H1 (cell line): ENCODE measurements around the gene EXD3. TPM values are rescaled to one million over a fixed set of nuclear protein-coding genes. Genes with fewer than 3 reads are reported as not detected.

Experiments
- CTCF ChIA-PET: fragments of 300-600 bp; sonication (Branson Sonifier 250); formaldehyde crosslinking; loops from one replicate; lab custom pipeline; 2021; ENCODE audit not compliant: partially characterized antibody; lab: Charles Lee
- POLR2A ChIA-PET: fragments of 300-600 bp; sonication (Branson Sonifier 250); formaldehyde crosslinking; loops from one replicate; lab custom pipeline; 2021; ENCODE audit warnings: inconsistent platforms; ENCODE audit not compliant: partially characterized antibody; lab: Charles Lee
- DNase-seq, 2 experiments: peaks; one replicate each; pipeline versions ENCODE4 v3.0.0 to v3.0.0-alpha.2; 2010 to 2022; ENCODE audit warnings: low spot score in 2 of 2, low read depth in 1 of 2, mixed read lengths in 1 of 2
- FAIRE-seq: peaks from 2 replicates; lab custom pipeline; 2011; peaks lifted over from hg19 to GRCh38; lab: Jason Lieb, UNC
- H2AFZ ChIP-seq: 2 replicates; pipeline ENCODE4 v1.8.1; 2012; ENCODE audit warnings: low read length, inconsistent platforms
- H2AK5ac ChIP-seq: 2 replicates; pipeline ENCODE4 v1.6.1; 2013; ENCODE audit warnings: low read depth, low read length
- H2BK120ac ChIP-seq: replicated peaks from 2 replicates; pipeline ENCODE3; 2013; ENCODE audit warnings: low read depth, low read length, inconsistent platforms
- H2BK12ac ChIP-seq: 2 replicates; pipeline ENCODE4 v1.6.1; 2013; ENCODE audit warnings: low read depth, low read length
- H2BK15ac ChIP-seq: 2 replicates; pipeline ENCODE4 v1.6.1; 2013; ENCODE audit warnings: low read length
- H2BK20ac ChIP-seq: 2 replicates; pipeline ENCODE4 v1.6.1; 2013; ENCODE audit warnings: low read length
- H2BK5ac ChIP-seq: 2 replicates; pipeline ENCODE4 v1.6.1; 2013; ENCODE audit warnings: low read depth, low read length
- H3K14ac ChIP-seq: 2 replicates; pipeline ENCODE4 v1.6.1; 2013; ENCODE audit warnings: inconsistent platforms; ENCODE audit not compliant: insufficient read length
- H3K18ac ChIP-seq: 2 replicates; pipeline ENCODE4 v1.6.1; 2013; ENCODE audit warnings: low read length; ENCODE audit errors: extremely low read depth
- H3K23ac ChIP-seq: 2 replicates; pipeline ENCODE4 v1.6.1; 2013; ENCODE audit warnings: inconsistent platforms; ENCODE audit not compliant: insufficient read length
- H3K23me2 ChIP-seq: 2 replicates; pipeline ENCODE4 v1.6.1; 2013; ENCODE audit warnings: low read depth, low read length
- H3K27ac ChIP-seq: 2 replicates; pipeline ENCODE4 v1.6.1; 2011; ENCODE audit warnings: low read depth, low read length, inconsistent platforms
- H3K27me3 ChIP-seq, 4 experiments: replicated peaks in 1 of 4; 1 replicate in 1 of 4; 2 replicates in 3 of 4; pipeline versions ENCODE4 v1.6.1 to v1.8.1; 2011 to 2013; ENCODE audit warnings: low read length in 3 of 4, mild to moderate bottlenecking in 3 of 4, inconsistent platforms in 2 of 4, mixed read lengths in 2 of 4, moderate library complexity in 1 of 4; ENCODE audit not compliant: control insufficient read depth in 3 of 4, insufficient read depth in 3 of 4; ENCODE audit errors: extremely low read depth in 1 of 4
- H3K36me3 ChIP-seq, 4 experiments: 2 replicates each; pipeline versions ENCODE4 v1.6.1 to v1.8.1; 2011 to 2013; ENCODE audit warnings: mild to moderate bottlenecking in 4 of 4, low read length in 3 of 4, moderate library complexity in 2 of 4, control low read depth in 1 of 4, inconsistent platforms in 1 of 4; ENCODE audit not compliant: insufficient read depth in 4 of 4, control insufficient read depth in 2 of 4
- H3K4ac ChIP-seq: replicated peaks from 2 replicates; pipeline ENCODE3; 2013; ENCODE audit warnings: low read length, low read depth, mixed read lengths, inconsistent platforms; ENCODE audit not compliant: insufficient read length
- H3K4me1 ChIP-seq, 4 experiments: replicated peaks in 1 of 4; 1 replicate in 1 of 4; 2 replicates in 3 of 4; pipeline versions ENCODE4 v1.6.1 to v1.8.1; 2011 to 2013; ENCODE audit warnings: low read length in 3 of 4, inconsistent platforms in 2 of 4, mixed read lengths in 1 of 4; ENCODE audit not compliant: insufficient read depth in 4 of 4, control insufficient read depth in 3 of 4
- H3K4me2 ChIP-seq, 2 experiments: 2 replicates each; pipeline versions ENCODE4 v1.6.1 to v1.8.1; 2011 to 2013; ENCODE audit warnings: low read depth in 2 of 2, low read length in 2 of 2, control low read depth in 1 of 2, inconsistent platforms in 1 of 2, mild to moderate bottlenecking in 1 of 2; ENCODE audit not compliant: insufficient read depth in 1 of 2
- H3K4me3 ChIP-seq, 4 experiments: fragments of 200-600, 300-600 bp in 1 of 4; sonication (generic), shearing (Covaris generic), sonication (Bioruptor Twin) in 1 of 4; 2 replicates each; pipeline versions ENCODE4 v1.5.1 to v1.8.1; 2011 to 2016; ENCODE audit warnings: low read length in 4 of 4, low read depth in 3 of 4, control low read depth in 2 of 4, inconsistent platforms in 2 of 4, mild to moderate bottlenecking in 2 of 4, mixed read lengths in 1 of 4, moderate library complexity in 1 of 4; ENCODE audit not compliant: insufficient read depth in 2 of 4; ENCODE audit errors: extremely low read depth in 1 of 4
- H3K56ac ChIP-seq: replicated peaks from 2 replicates; pipeline ENCODE3; 2013; ENCODE audit warnings: low read depth, mild to moderate bottlenecking, mixed read lengths, low read length, inconsistent platforms; ENCODE audit not compliant: insufficient read length
- H3K79me1 ChIP-seq: 2 replicates; pipeline ENCODE4 v1.6.1; 2013; ENCODE audit warnings: low read depth, low read length, control low read depth
- H3K79me2 ChIP-seq, 2 experiments: 2 replicates each; pipeline versions ENCODE4 v1.6.1 to v1.8.1; 2012 to 2013; ENCODE audit warnings: low read length in 2 of 2, mild to moderate bottlenecking in 2 of 2, inconsistent platforms in 1 of 2; ENCODE audit not compliant: insufficient read depth in 2 of 2, control insufficient read depth in 1 of 2
- H3K9ac ChIP-seq, 4 experiments: replicated peaks in 1 of 4; 1 replicate in 1 of 4; 2 replicates in 3 of 4; pipeline versions ENCODE4 v1.6.1 to v1.8.1; 2011 to 2013; ENCODE audit warnings: low read depth in 3 of 4, low read length in 3 of 4, control low read depth in 2 of 4, mild to moderate bottlenecking in 2 of 4, moderate library complexity in 2 of 4, inconsistent platforms in 1 of 4; ENCODE audit errors: extremely low read depth in 1 of 4
- H3K9me3 ChIP-seq, 2 experiments: 2 replicates each; pipeline versions ENCODE4 v1.6.1 to v1.8.1; 2012 to 2013; ENCODE audit warnings: mild to moderate bottlenecking in 2 of 2, moderate library complexity in 2 of 2, control low read depth in 1 of 2, inconsistent platforms in 1 of 2, low read depth in 1 of 2, low read length in 1 of 2, mixed read lengths in 1 of 2; ENCODE audit not compliant: insufficient read depth in 2 of 2
- H4K20me1 ChIP-seq, 2 experiments: replicated peaks in 1 of 2; 2 replicates each; pipeline versions ENCODE3 to v1.8.1; 2011 to 2013; ENCODE audit warnings: inconsistent platforms in 2 of 2, low read length in 2 of 2, mild to moderate bottlenecking in 1 of 2; ENCODE audit not compliant: insufficient read depth in 2 of 2, control insufficient read depth in 1 of 2
- H4K5ac ChIP-seq: 2 replicates; pipeline ENCODE4 v1.6.1; 2013; ENCODE audit warnings: low read length, low read depth, mixed read lengths, inconsistent platforms; ENCODE audit not compliant: insufficient read length
- H4K8ac ChIP-seq: 2 replicates; pipeline ENCODE4 v1.8.0; 2013; ENCODE audit warnings: mild to moderate bottlenecking, moderate library complexity, low read length, inconsistent platforms; ENCODE audit not compliant: insufficient read depth; ENCODE audit errors: extremely low read depth
- H4K91ac ChIP-seq: replicated peaks from 2 replicates; pipeline ENCODE3; 2013; ENCODE audit warnings: low read length, mixed read lengths, inconsistent platforms; ENCODE audit not compliant: insufficient read length
- BACH1 ChIP-seq: IDR thresholded peaks from 2 replicates; pipeline ENCODE4 v1.6.1; 2012; ENCODE audit warnings: low read length, improper control_type of control experiment
- CBX8 ChIP-seq: fragments of 300-800, 300-1000 bp; sonication (generic); IDR thresholded peaks from 2 replicates; pipeline ENCODE4 v1.7.1; 2016; ENCODE audit warnings: low read depth, low read length, borderline replicate concordance
- HDAC6 ChIP-seq: IDR thresholded peaks from one replicate; pipeline ENCODE4 v1.7.1; 2012; ENCODE audit warnings: low read depth, mild to moderate bottlenecking, inconsistent platforms, low read length, moderate library complexity
- KDM5A ChIP-seq: fragments of 200-600 bp; IDR thresholded peaks from 2 replicates; pipeline ENCODE4 v1.7.1; 2012; ENCODE audit warnings: mild to moderate bottlenecking, low read length, inconsistent platforms, mixed read lengths
- NRF1 ChIP-seq: IDR thresholded peaks from 2 replicates; pipeline ENCODE4 v1.6.1; 2011; ENCODE audit warnings: mild to moderate bottlenecking, low read depth, low read length, improper control_type of control experiment
- PHF8 ChIP-seq: fragments of 200-600 bp; sonication (generic); conservative IDR thresholded peaks from 2 replicates; pipeline ENCODE4 v1.7.1; 2012; ENCODE audit warnings: low read depth, mild to moderate bottlenecking, inconsistent platforms, low read length, moderate library complexity
- POLR2AphosphoS5 ChIP-seq: IDR thresholded peaks from 2 replicates; pipeline ENCODE4 v1.6.1; 2011; ENCODE audit warnings: low read depth, low read length
- RBBP5 ChIP-seq: IDR thresholded peaks from 2 replicates; pipeline ENCODE4 v1.7.1; 2012; ENCODE audit warnings: low read depth, mild to moderate bottlenecking, inconsistent platforms, low read length, moderate library complexity, borderline replicate concordance
- SAP30 ChIP-seq: fragments of 300-600 bp; sonication (generic); IDR thresholded peaks from 2 replicates; pipeline ENCODE4 v1.7.1; 2012; ENCODE audit warnings: low read length, moderate library complexity, mild to moderate bottlenecking, inconsistent platforms; ENCODE audit not compliant: insufficient read depth, insufficient replicate concordance
- SIX5 ChIP-seq: IDR thresholded peaks from 2 replicates; pipeline ENCODE4 v1.6.1; 2011; ENCODE audit warnings: mild to moderate bottlenecking, low read depth, low read length
- SP1 ChIP-seq: IDR thresholded peaks from 2 replicates; pipeline ENCODE4 v1.6.1; 2011; ENCODE audit warnings: low read depth, low read length
- SP4 ChIP-seq: IDR thresholded peaks from 2 replicates; pipeline ENCODE4 v1.6.1; 2012; ENCODE audit warnings: low read length, inconsistent platforms
- TAF1 ChIP-seq: IDR thresholded peaks from 2 replicates; pipeline ENCODE4 v1.6.1; 2011; ENCODE audit warnings: mild to moderate bottlenecking, low read depth, low read length
- TBP ChIP-seq: IDR thresholded peaks from 2 replicates; pipeline ENCODE4 v1.6.1; 2011; ENCODE audit warnings: low read depth, low read length, improper control_type of control experiment
- WGBS, 2 experiments: shearing (Covaris generic) in 1 of 2; methylation state at CpG; one replicate each; pipeline versions ENCODE4 v1.1.6 to v1.1.7; 2013 to 2015; ENCODE audit warnings: low lambda C conversion rate in 2 of 2, mixed read lengths in 2 of 2, inconsistent platforms in 1 of 2, low coverage in 1 of 2, missing lambda C conversion rate in 1 of 2; ENCODE audit not compliant: insufficient replicate concordance in 2 of 2, insufficient coverage in 1 of 2, insufficient read length in 1 of 2; ENCODE audit errors: extremely low coverage in 1 of 2, missing lambda C conversion rate in 1 of 2; 5-methylcytosine and 5-hydroxymethylcytosine counted together
- polyA plus RNA-seq, 7 experiments: library from polyadenylated mRNA; depleted of rRNA in 3 of 7; stranded (reverse) in 5 of 7; unstranded in 2 of 7; fragments of >200 nt in 5 of 7; fragments of 200-250 nt in 2 of 7; gene quantifications; 1 replicate in 5 of 7; 2 replicates in 1 of 7; 4 replicates in 1 of 7; pipeline versions ENCODE4 v1.2.1 to v1.2.3, GENCODE V29; 2011 to 2013; ENCODE audit warnings: missing spikeins in 2 of 7, mixed read lengths in 2 of 7
- total RNA-seq: library from RNA; stranded (reverse); fragmentation: NEBNext Ultra II Directional; extraction: Animal tissue kit (Norgen Biotek cat#: 25700); gene quantifications from 2 replicates; pipeline ENCODE4 v1.2.1, GENCODE V29; 2021

Gene EXD3
- total and polyA plus RNA-seq, 2 of the 8 experiments (the other 6 are each of a cell fraction or from before 2014, with no cell fraction given), result 7.2 to 9.4 TPM

DNA sequence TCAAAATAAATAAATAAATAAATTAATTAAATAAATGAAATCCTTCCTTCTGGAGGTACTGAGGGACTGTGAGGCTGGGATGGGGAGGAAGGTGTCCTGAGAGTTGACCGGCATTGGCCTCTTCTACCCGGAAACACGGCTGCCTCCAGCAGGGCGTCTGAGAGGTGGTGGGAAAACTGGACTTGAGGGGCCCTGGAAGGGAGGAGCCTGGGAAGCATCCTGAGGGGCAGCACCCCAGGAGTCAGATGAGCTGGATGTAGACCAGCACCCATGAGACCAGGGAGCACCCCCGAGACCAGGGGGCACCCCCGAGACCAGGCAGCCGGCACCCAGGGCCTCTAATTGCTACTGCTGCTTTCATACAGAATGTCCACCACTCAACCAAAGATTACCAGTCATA lies 44.9 kb upstream of the EXD3 start:
- TF ChIP-seq NRF1 (no peak), CBX8 (no peak), PHF8 (no peak), SAP30 (no peak), SIX5 (no peak), SP4 (no peak), TAF1 (no peak), HDAC6 (no peak), TBP (no peak), POLR2AphosphoS5 (no peak), RBBP5 (no peak), SP1 (no peak), BACH1 (no peak), KDM5A (no peak)
- TF ChIP-seq, all 59 proteins: peak for 0
- H4K91ac ChIP-seq, result no peak overlapping the region
- H2AFZ ChIP-seq, result no peak overlapping the region
- no peak overlapping the region for H3K18ac ChIP-seq
- H4K20me1 ChIP-seq, result peaks cover 0 to 2% of the 10 kb centered on the region in 2 experiments
- H3K36me3 ChIP-seq, result no peaks in the 10 kb centered on the region
- no peak overlapping the region for H3K23ac ChIP-seq
- no peak overlapping the region for H3K27ac ChIP-seq
- POLR2A ChIA-PET, result no interaction called here
- CTCF ChIA-PET, result interaction anchor here (1.4 kb wide), 1 partner anchor 29 kb away, joined by 3 read pairs; no protein-coding TSS in a partner anchor
- no peaks in the 10 kb centered on the region for H3K4me1 ChIP-seq
- peaks cover 0 to 4% (median 1%) of the 10 kb centered on the region in 4 experiments; a peak in 4 of 7 replicates for H3K27me3 ChIP-seq
- no peak overlapping the region for H2BK15ac ChIP-seq
- H3K56ac ChIP-seq, result no peak overlapping the region
- H3K9ac ChIP-seq, result no peak overlapping the region
- no peak overlapping the region for H2BK120ac ChIP-seq
- no peak overlapping the region for H2AK5ac ChIP-seq
- FAIRE-seq, result no peak
- no peak overlapping the region for H3K4ac ChIP-seq
- no peak overlapping the region for H3K4me3 ChIP-seq
- no peaks in the 10 kb centered on the region for H3K23me2 ChIP-seq
- H4K8ac ChIP-seq, result no peak overlapping the region; the same call in 1 of the 2 replicates
- H3K79me1 ChIP-seq, result no peaks in the 10 kb centered on the region
- H4K5ac ChIP-seq, result no peak overlapping the region
- no peak overlapping the region for H2BK12ac ChIP-seq
- no peak overlapping the region for H2BK5ac ChIP-seq
- 93% methylated on average over 6 of the region's 7 CpGs; no CpG with 5 or more reads in 1 of the 2 experiments for WGBS, 2 experiments
- no peak overlapping the region for H3K4me2 ChIP-seq
- no peaks in the 10 kb centered on the region for H3K79me2 ChIP-seq
- H3K9me3 ChIP-seq, result no peaks in the 10 kb centered on the region
- no peak for DNase-seq
- no peak overlapping the region for H2BK20ac ChIP-seq
- no peak overlapping the region for H3K14ac ChIP-seq
